Uterus (tissue), 2 donors: ENCODE measurements around the gene SLC16A4.

Experiments
- CTCF ChIP-seq, 4 experiments: fragments of 200-600 bp in 2 of 4; fragments of 450-650 bp in 2 of 4; sonication (generic) in 2 of 4; IDR thresholded peaks; one replicate each; pipeline ENCODE4 v1.5.1; 2016 to 2019; ENCODE audit warnings: antibody characterized with exemption in 4 of 4, mild to moderate bottlenecking in 2 of 4, moderate library complexity in 1 of 4
- POLR2A ChIP-seq, 2 donors: fragments of 450-650 bp; IDR thresholded peaks; one replicate each; pipeline ENCODE4 v1.6.1; 2016; ENCODE audit warnings: antibody characterized with exemption in 2 of 2, mild to moderate bottlenecking in 1 of 2, moderate library complexity in 1 of 2

- TF ChIP-seq POLR2A (IDR thresholded peaks at IDR 0.05) (no peak), CTCF (IDR thresholded peaks at IDR 0.05) (no peak)
Measured at GRCh38 chr1:110348050-110348449, 42.8 kb downstream of the SLC16A4 start.
